KMS-11 (cell line): Measurements from ENCODE around the gene FRMPD2.

ENCODE experiments used
- H2AFZ ChIP-seq: fragments of 200-600 bp; sonication (generic); 2 replicates; pipeline ENCODE4 v1.6.1; 2016; ENCODE audit warnings: antibody characterized with exemption, mixed run types, low read depth
- H3K27ac ChIP-seq: fragments of 200-600 bp; sonication (generic); 2 replicates; pipeline ENCODE4 v1.6.1; 2016; ENCODE audit warnings: mild to moderate bottlenecking, mixed run types
- H3K27me3 ChIP-seq: fragments of 200-600 bp; sonication (generic); 2 replicates; pipeline ENCODE4 v1.6.1; 2017; ENCODE audit warnings: mild to moderate bottlenecking, low read depth, mixed run types, moderate library complexity; ENCODE audit not compliant: insufficient read depth
- H3K36me3 ChIP-seq: fragments of 200-600 bp; sonication (generic); 2 replicates; pipeline ENCODE4 v1.6.1; 2017; ENCODE audit warnings: mild to moderate bottlenecking, mixed run types; ENCODE audit not compliant: insufficient read depth
- H3K4me1 ChIP-seq: fragments of 200-600 bp; sonication (generic); 2 replicates; pipeline ENCODE4 v1.6.1; 2016; ENCODE audit warnings: mild to moderate bottlenecking, low read depth, mixed run types; ENCODE audit not compliant: poor library complexity, severe bottlenecking
- H3K4me2 ChIP-seq: fragments of 200-600 bp; sonication (generic); 2 replicates; pipeline ENCODE4 v1.7.0; 2016; ENCODE audit warnings: mild to moderate bottlenecking, mixed run types
- H3K4me3 ChIP-seq: fragments of 200-600 bp; sonication (generic); IDR thresholded peaks from 2 replicates; pipeline ENCODE4 v1.6.1; 2017; ENCODE audit warnings: low read depth, low read length, mixed read lengths; ENCODE audit not compliant: insufficient read depth
- H3K79me2 ChIP-seq: fragments of 200-600 bp; sonication (generic); 2 replicates; pipeline ENCODE4 v1.6.1; 2016; ENCODE audit warnings: low read depth, mixed run types; ENCODE audit not compliant: insufficient read depth
- H3K9ac ChIP-seq: fragments of 200-600 bp; sonication (generic); 2 replicates; pipeline ENCODE4 v1.6.1; 2016; ENCODE audit warnings: mild to moderate bottlenecking, mixed run types
- H4K20me1 ChIP-seq: fragments of 200-600 bp; sonication (generic); 2 replicates; pipeline ENCODE4 v1.6.1; 2016; ENCODE audit warnings: mild to moderate bottlenecking, mixed run types; ENCODE audit not compliant: insufficient read depth
- TF ChIP-seq, protein P1 (sequence below): fragments of 200-600 bp; sonication (generic); conservative IDR thresholded peaks from 2 replicates; pipeline ENCODE4 v1.6.1; 2017; ENCODE audit warnings: low read depth, mild to moderate bottlenecking, antibody characterized with exemption, low read length, moderate library complexity, mixed read lengths

FRMPD2 gene

GRCh38 chr10:48300556-48300955, 26.1 kb upstream of the FRMPD2 start:
- Histone ChIP-seq H4K20me1 (no peaks in the 10 kb centered on the region), H3K27ac (no peak overlapping the region), H3K79me2 (no peaks in the 10 kb centered on the region), H3K27me3 (no peaks in the 10 kb centered on the region), H2AFZ (no peak overlapping the region), H3K4me1 (no peaks in the 10 kb centered on the region), H3K36me3 (no peaks in the 10 kb centered on the region), H3K4me2 (no peak overlapping the region), H3K4me3 (no peak overlapping the region), H3K9ac (no peak overlapping the region)
- TF ChIP-seq, protein P1, sequence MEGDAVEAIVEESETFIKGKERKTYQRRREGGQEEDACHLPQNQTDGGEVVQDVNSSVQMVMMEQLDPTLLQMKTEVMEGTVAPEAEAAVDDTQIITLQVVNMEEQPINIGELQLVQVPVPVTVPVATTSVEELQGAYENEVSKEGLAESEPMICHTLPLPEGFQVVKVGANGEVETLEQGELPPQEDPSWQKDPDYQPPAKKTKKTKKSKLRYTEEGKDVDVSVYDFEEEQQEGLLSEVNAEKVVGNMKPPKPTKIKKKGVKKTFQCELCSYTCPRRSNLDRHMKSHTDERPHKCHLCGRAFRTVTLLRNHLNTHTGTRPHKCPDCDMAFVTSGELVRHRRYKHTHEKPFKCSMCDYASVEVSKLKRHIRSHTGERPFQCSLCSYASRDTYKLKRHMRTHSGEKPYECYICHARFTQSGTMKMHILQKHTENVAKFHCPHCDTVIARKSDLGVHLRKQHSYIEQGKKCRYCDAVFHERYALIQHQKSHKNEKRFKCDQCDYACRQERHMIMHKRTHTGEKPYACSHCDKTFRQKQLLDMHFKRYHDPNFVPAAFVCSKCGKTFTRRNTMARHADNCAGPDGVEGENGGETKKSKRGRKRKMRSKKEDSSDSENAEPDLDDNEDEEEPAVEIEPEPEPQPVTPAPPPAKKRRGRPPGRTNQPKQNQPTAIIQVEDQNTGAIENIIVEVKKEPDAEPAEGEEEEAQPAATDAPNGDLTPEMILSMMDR, result no peak

GRCh38 chr10:48299692-48300091, 25.2 kb upstream of the FRMPD2 start:
- no peak overlapping the region for H3K4me3 ChIP-seq
- no peak overlapping the region for H2AFZ ChIP-seq
- H3K4me2 ChIP-seq, result no peak overlapping the region
- H3K27ac ChIP-seq, result no peak overlapping the region
- H3K27me3 ChIP-seq, result no peaks in the 10 kb centered on the region
- H4K20me1 ChIP-seq, result no peaks in the 10 kb centered on the region
- H3K79me2 ChIP-seq, result no peaks in the 10 kb centered on the region
- no peaks in the 10 kb centered on the region for H3K4me1 ChIP-seq
- no peaks in the 10 kb centered on the region for H3K36me3 ChIP-seq
- H3K9ac ChIP-seq, result no peak overlapping the region
- TF ChIP-seq, protein P1, result no peak

DNA sequence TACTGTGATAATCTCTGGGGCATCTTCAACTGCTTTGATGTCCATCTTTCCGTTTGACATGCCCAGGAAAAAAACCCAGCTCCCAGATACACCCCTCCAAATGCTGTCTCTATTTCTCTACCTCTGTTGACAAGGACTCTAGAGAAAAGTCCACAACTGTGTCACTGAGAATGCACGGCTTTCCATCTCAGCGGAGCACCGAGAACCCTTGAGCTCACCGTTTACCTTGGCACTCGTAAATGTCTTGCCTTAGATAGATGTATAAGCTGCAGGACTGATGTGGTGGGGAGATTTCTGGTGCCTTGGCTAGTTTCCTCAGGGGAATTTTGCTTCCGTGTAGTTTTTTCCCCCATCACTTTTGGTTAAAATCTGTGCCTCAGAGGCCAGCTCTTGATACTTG, 24.6 kb upstream of the FRMPD2 start:
- H3K27me3 ChIP-seq, result no peaks in the 10 kb centered on the region
- H3K27ac ChIP-seq, result no peak overlapping the region
- TF ChIP-seq, protein P1, result no peak
- no peaks in the 10 kb centered on the region for H3K79me2 ChIP-seq
- H3K4me2 ChIP-seq, result no peak overlapping the region
- H3K36me3 ChIP-seq, result no peaks in the 10 kb centered on the region
- H2AFZ ChIP-seq, result no peak overlapping the region
- no peak overlapping the region for H3K4me3 ChIP-seq
- no peaks in the 10 kb centered on the region for H3K4me1 ChIP-seq
- no peaks in the 10 kb centered on the region for H4K20me1 ChIP-seq
- no peak overlapping the region for H3K9ac ChIP-seq

DNA sequence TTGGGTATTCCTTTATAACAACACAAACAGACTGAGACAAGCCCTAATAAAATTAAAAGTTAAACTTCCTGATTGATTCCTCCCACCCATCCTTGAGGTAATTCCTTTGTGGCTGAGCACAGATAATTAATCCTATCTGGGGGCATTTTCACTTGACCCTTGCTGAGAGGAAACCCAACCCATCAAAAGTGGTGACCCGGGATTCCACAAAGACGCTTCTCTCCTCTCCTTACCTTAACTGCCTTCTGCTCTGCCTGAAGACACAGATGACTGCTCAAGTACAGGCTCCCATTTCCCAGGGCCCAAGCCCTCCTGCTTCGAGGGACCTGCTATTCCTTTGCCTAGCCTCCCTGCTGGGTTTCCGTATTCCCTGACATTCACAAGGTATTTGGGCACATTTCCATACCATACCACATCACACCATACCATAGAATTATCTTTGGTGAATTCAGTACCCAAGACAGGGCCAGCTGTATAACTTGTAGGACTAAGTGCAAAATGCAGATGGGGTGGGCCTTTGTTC, 22.1 kb upstream of the FRMPD2 start:
- Histone ChIP-seq H3K27me3 (no peaks in the 10 kb centered on the region), H3K4me1 (no peaks in the 10 kb centered on the region), H3K4me2 (no peak overlapping the region), H3K79me2 (no peaks in the 10 kb centered on the region), H3K4me3 (no peak overlapping the region), H3K36me3 (no peaks in the 10 kb centered on the region), H4K20me1 (no peaks in the 10 kb centered on the region), H3K9ac (no peak overlapping the region), H2AFZ (no peak overlapping the region), H3K27ac (no peak overlapping the region)
- TF ChIP-seq, protein P1, result no peak

DNA sequence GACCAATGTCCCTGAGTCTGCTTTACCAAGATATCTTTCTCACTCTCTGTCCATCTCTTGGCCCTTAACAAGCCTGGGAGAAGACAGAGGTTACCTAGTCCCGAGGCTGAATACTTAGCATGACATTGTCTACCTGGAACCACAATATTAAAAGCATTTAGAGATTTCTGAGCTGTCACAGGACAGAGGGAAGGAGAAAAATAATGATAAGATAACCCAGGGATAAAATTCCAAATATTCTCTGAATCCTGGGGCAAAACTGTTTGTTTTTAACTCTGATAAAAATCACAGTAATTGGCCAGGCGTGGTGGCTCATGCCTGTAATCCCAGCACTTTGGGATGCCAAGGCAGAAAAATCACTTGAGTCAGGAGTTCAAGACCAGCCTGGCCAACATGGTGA, 19.9 kb upstream of the FRMPD2 start:
- H3K27ac ChIP-seq, result no peak overlapping the region

More for the DNA sequence above, 19.9 kb upstream of the FRMPD2 start:
- TF ChIP-seq, protein P1, result no peak
- H4K20me1 ChIP-seq, result no peaks in the 10 kb centered on the region
- no peaks in the 10 kb centered on the region for H3K27me3 ChIP-seq
- H2AFZ ChIP-seq, result no peak overlapping the region
- H3K4me2 ChIP-seq, result no peak overlapping the region
- no peaks in the 10 kb centered on the region for H3K4me1 ChIP-seq
- H3K4me3 ChIP-seq, result no peak overlapping the region
- no peaks in the 10 kb centered on the region for H3K36me3 ChIP-seq
- no peaks in the 10 kb centered on the region for H3K79me2 ChIP-seq
- no peak overlapping the region for H3K9ac ChIP-seq
